Coronary artery (tissue), 2 donors: ENCODE data around the gene PLK1.

Experiments used
- DNase-seq: peaks from one replicate; pipeline ENCODE4 v3.0.0-alpha.2; 2017; ENCODE audit warnings: low spot score
- H3K27ac ChIP-seq, 2 donors: fragments of 200-600 bp; sonication (generic); one replicate each; pipeline ENCODE4 v1.5.1; 2016 to 2019
- H3K4me3 ChIP-seq: fragments of 200-600 bp; sonication (generic); 2 replicates; pipeline ENCODE4 v1.5.1; 2016; ENCODE audit warnings: mild to moderate bottlenecking, moderate library complexity
- CTCF ChIP-seq: fragments of 200-600 bp; sonication (generic); IDR thresholded peaks from one replicate; pipeline ENCODE4 v1.5.1; 2019; ENCODE audit warnings: antibody characterized with exemption

Gene PLK1

DNA sequence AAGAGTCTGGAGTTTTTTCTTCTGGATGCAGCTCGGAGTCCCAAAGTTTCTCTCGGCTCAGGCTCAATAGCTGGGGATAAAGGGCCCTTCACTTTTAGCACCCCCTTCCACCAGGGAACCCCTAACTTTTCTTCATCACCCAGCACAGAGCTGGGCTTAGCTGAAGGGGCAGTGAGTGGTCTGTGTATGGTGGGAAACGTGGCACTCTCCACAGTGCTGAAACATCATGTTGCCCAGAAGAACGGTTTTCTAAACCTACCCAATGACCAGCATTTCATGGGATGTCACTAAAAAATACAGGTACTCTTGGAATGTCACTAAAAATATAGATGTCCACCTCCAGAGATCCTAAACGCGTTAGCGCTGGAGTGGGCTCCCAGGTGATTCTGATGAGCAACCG is 22.4 kb downstream of the PLK1 start:
- TF ChIP-seq CTCF: no peak
- Histone ChIP-seq H3K4me3 (no peak overlapping the region), H3K27ac (no peak overlapping the region)
- no peak for DNase-seq

DNA sequence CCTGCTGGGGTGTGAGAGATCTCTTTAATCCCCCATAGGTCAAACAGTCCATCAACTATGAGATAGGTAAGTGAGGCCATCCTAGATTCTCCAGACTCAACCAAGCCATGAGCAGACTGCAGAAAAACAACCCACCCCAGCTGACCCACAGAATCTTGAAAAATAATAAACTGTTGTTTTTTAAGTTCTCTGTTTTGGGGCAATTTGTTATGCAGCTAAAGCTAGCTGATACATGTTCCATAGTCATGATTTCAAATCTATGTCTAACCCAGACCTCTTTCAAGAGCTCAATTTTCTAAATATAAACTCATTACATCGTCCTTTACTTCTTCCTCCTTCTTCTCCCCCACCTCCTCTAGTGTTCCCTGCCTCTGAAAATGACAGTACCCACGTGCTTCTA is 24.3 kb downstream of the PLK1 start:
- TF ChIP-seq CTCF: no peak
- no peak overlapping the region for H3K27ac ChIP-seq
- no peak for DNase-seq
- H3K4me3 ChIP-seq: no peak overlapping the region

GRCh38 chr16:23704772-23705516 is 26.3 kb downstream of the PLK1 start:
- no peak for DNase-seq
- no peak overlapping the region for H3K27ac ChIP-seq
- no peak overlapping the region for H3K4me3 ChIP-seq
- TF ChIP-seq CTCF: no peak

DNA sequence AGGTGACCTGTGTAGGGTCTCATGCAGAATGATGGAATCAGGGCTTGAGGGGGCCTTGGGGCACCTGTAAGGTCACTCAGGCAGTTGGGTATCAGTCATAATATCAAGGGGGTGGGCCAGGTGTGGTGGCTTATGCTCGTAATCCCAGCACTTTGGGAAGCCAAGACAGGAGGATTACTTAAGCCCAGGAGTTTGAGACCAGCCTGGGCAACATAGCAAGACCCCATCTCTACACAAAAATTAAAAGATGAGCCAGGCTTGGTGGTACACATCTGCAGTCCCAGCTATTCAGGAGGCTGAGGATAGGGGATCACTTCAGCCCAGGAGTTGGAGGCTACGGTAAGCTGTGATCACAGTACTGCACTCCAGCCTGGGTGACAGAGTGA is 26.8 kb downstream of the PLK1 start:
- Histone ChIP-seq H3K27ac (no peak overlapping the region), H3K4me3 (no peak overlapping the region)
- DNase-seq: no peak
- TF ChIP-seq CTCF: no peak

GRCh38 chr16:23706439-23706838 is 27.8 kb downstream of the PLK1 start:
- no peak for DNase-seq

DNA sequence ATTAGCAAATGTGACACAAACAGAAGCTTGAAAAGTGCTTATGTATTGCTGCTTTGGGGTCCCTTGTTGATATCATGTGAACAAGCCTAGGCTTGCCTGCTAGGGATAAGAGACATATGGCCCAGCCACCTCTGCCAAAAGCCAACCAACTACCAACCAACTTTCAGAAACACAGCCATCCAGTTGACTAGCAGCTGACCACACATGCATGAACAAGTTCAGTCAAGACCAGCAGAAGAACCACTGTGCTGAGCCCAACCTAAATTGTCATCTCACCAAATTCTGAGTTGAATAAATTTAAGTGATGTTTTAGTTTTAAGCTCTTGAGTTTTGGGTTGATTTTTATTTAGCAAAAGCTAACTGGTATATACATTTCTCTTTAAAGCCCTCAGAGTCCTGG is 30.8 kb downstream of the PLK1 start:
- no peak for TF ChIP-seq CTCF
- DNase-seq: no peak
- H3K27ac ChIP-seq: no peak overlapping the region
- H3K4me3 ChIP-seq: no peak overlapping the region

More at GRCh38 chr16:23706439-23706838, 27.8 kb downstream of the PLK1 start:
- Histone ChIP-seq H3K27ac (no peak overlapping the region), H3K4me3 (no peak overlapping the region)
- TF ChIP-seq CTCF: no peak

- Histone ChIP-seq H3K27ac (no peak overlapping the region), H3K4me3 (no peak overlapping the region)
- no peak for TF ChIP-seq CTCF
- no peak for DNase-seq
Observed at GRCh38 chr16:23710008-23710407, 31.3 kb downstream of the PLK1 start.
